WERI-Rb-1 (cell line): ENCODE results near the gene NUMB.

ENCODE experiments used
- DNase-seq: peaks from one replicate; pipeline ENCODE4 v3.0.0-alpha.2; 2020
- H3K27ac ChIP-seq: fragments of 250-450 bp; sonication (Bioruptor Pico); 2 replicates; pipeline ENCODE4 v1.5.1; 2020; ENCODE audit warnings: mild to moderate bottlenecking, moderate library complexity
- H3K27me3 ChIP-seq: fragments of 250-450 bp; sonication (Bioruptor Pico); 2 replicates; pipeline ENCODE4 v1.5.1; 2021; ENCODE audit warnings: mild to moderate bottlenecking, low read depth, moderate library complexity; ENCODE audit not compliant: insufficient read depth, severe bottlenecking
- H3K36me3 ChIP-seq: fragments of 250-450 bp; sonication (Bioruptor Pico); 2 replicates; pipeline ENCODE4 v1.5.1; 2020; ENCODE audit warnings: mild to moderate bottlenecking, moderate library complexity
- H3K4me3 ChIP-seq: 2 replicates; pipeline ENCODE4 v1.5.1; 2011; ENCODE audit warnings: low read depth, mild to moderate bottlenecking, control low read depth, low read length
- H3K9me3 ChIP-seq: fragments of 250-450 bp; sonication (Bioruptor Pico); 2 replicates; pipeline ENCODE4 v1.5.1; 2021; ENCODE audit warnings: mild to moderate bottlenecking, moderate library complexity; ENCODE audit not compliant: severe bottlenecking
- CTCF ChIP-seq: IDR thresholded peaks from 2 replicates; pipeline ENCODE4 v1.5.1; 2011; ENCODE audit warnings: low read depth, mild to moderate bottlenecking, control low read depth, inconsistent platforms, low read length

The NUMB gene

GRCh38 chr14:73289308-73289707 is 169.0 kb downstream of the NUMB start:
- H3K36me3 ChIP-seq: peaks cover 61% of the 10 kb centered on the region
- no peak for TF ChIP-seq CTCF
- no peak overlapping the region for H3K4me3 ChIP-seq
- no peak overlapping the region for H3K27ac ChIP-seq
- no peaks in the 10 kb centered on the region for H3K9me3 ChIP-seq
- no peaks in the 10 kb centered on the region for H3K27me3 ChIP-seq
- no peak for DNase-seq

- no peak overlapping the region for H3K27ac ChIP-seq
- no peaks in the 10 kb centered on the region for H3K9me3 ChIP-seq
- no peaks in the 10 kb centered on the region for H3K27me3 ChIP-seq
- no peak for TF ChIP-seq CTCF
- DNase-seq: no peak
- no peak overlapping the region for H3K4me3 ChIP-seq
- peaks cover 68% of the 10 kb centered on the region for H3K36me3 ChIP-seq
Observed at GRCh38 chr14:73287071-73287470, 171.3 kb downstream of the NUMB start.

- peaks cover 68% of the 10 kb centered on the region for H3K36me3 ChIP-seq
- no peaks in the 10 kb centered on the region for H3K9me3 ChIP-seq
- H3K27me3 ChIP-seq: no peaks in the 10 kb centered on the region
- no peak overlapping the region for H3K27ac ChIP-seq
- no peak overlapping the region for H3K4me3 ChIP-seq
- TF ChIP-seq CTCF: no peak
- DNase-seq: no peak
Observed at GRCh38 chr14:73286598-73286997, 171.7 kb downstream of the NUMB start.

- Histone ChIP-seq H3K4me3 (no peak overlapping the region), H3K27ac (no peak overlapping the region), H3K36me3 (peaks cover 69% of the 10 kb centered on the region), H3K27me3 (no peaks in the 10 kb centered on the region), H3K9me3 (no peaks in the 10 kb centered on the region)
- no peak for DNase-seq
- TF ChIP-seq CTCF: no peak
Observed at GRCh38 chr14:73285979-73286378, 172.4 kb downstream of the NUMB start.

- Histone ChIP-seq H3K36me3 (peaks cover 79% of the 10 kb centered on the region), H3K9me3 (no peaks in the 10 kb centered on the region), H3K27me3 (no peaks in the 10 kb centered on the region), H3K4me3 (no peak overlapping the region), H3K27ac (no peak overlapping the region)
- DNase-seq: no peak
- peak; percentile 47; the same call in 1 of the 2 replicates for TF ChIP-seq CTCF
Observed at GRCh38 chr14:73283608-73284379, 174.6 kb downstream of the NUMB start.

GRCh38 chr14:73280903-73281302 is 177.4 kb downstream of the NUMB start:
- no peaks in the 10 kb centered on the region for H3K27me3 ChIP-seq
- H3K36me3 ChIP-seq: peaks cover 81% of the 10 kb centered on the region
- no peak for TF ChIP-seq CTCF
- no peaks in the 10 kb centered on the region for H3K9me3 ChIP-seq
- no peak overlapping the region for H3K27ac ChIP-seq
- H3K4me3 ChIP-seq: no peak overlapping the region
- DNase-seq: no peak
